GM12873 (cell line): ENCODE measurements around the gene WHRN.
A peak's percentile ranks its signal among the peaks of the same experiment; 100 is the strongest.

Source experiments
- CTCF ChIP-seq: IDR thresholded peaks from 2 replicates; pipeline ENCODE4 v1.5.1; 2012; ENCODE audit warnings: low read depth, mild to moderate bottlenecking, moderate library complexity, low read length, control low read depth; ENCODE audit not compliant: insufficient read depth; ENCODE audit errors: missing control alignments

WHRN gene

DNA sequence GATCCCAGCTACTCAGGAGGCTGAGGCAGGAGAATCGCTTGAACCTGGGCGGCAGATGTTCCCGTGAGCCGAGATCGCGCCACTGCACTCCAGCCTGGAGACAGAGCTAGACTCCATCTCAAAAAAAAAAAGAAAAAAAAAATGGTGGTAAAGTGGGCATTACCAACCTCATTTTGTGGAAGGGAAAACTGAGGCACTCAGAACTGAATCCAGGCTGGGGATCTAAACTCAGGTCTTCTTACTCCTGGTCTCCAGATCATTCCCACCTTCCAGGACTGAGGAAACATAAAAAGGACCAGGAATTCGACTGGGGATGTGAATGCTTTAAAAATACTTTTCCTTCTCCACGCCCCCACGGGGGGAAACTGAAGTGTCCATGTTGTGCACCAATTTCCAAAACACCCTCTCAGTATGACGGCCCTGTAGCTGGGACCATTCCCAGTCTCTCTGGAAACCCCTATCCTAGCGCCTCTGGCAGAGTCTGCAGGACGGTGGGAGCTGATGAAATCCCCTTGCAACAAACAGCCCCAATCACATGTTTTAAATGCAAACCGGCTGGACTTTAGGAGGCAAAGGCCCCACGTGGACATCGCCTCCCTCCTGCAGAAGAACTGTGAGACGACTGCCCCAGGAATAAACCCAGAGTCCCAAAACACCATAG, 108.6 kb downstream of the WHRN start:
- no peak for TF ChIP-seq CTCF

DNA sequence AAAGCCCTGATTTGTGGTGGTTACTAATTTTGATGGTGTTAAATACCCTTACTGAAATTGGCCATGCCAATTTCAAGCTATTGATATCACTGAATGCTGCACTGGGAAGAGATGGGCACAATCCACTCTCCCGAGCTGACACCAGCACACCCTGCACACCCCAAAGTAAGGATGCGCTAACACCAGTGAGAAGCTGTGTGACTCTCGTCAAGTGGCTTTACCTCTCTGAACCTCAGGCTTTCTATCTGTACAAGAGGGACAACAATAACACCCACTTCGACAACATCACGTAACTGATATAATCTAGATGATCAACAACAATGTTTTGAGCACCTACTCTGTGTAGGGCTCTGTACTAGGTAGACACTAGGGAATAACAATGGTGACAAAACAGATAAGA, 109.5 kb downstream of the WHRN start:
- no peak for TF ChIP-seq CTCF

DNA sequence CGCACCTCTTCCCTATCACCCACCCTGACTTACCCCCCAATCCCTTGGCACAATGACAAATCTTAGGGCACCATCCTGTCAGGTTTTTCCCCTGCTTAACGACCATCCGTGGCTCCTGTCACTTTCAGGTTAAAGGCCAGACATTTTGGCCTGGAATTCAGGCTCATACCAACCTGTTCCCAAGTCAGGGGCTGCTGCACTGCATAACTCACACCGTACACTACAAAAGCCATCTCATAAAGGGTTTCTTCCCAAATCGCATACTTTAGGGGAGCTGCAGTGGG, 110.0 kb downstream of the WHRN start:
- no peak for TF ChIP-seq CTCF

GRCh38 chr9:114394523-114395333, 110.5 kb downstream of the WHRN start:
- TF ChIP-seq CTCF: no peak

DNA sequence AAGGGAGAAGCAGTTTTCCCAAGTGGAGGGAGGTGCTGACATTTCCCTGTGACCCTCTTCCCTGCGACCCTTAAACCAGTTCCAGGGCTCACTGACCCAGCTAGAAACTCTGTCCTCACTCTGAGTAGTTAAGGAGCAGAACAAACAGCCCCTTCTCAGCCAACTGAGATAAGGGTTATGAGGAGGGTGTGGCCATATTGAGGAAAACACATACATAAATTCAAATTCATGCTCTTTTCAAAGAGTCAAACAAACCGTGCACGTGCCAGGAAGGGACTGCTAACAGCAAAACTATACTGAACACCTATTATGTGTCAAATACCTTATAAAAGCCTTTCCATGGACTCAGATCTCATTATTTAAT, 112.5 kb downstream of the WHRN start:
- TF ChIP-seq CTCF: no peak

DNA sequence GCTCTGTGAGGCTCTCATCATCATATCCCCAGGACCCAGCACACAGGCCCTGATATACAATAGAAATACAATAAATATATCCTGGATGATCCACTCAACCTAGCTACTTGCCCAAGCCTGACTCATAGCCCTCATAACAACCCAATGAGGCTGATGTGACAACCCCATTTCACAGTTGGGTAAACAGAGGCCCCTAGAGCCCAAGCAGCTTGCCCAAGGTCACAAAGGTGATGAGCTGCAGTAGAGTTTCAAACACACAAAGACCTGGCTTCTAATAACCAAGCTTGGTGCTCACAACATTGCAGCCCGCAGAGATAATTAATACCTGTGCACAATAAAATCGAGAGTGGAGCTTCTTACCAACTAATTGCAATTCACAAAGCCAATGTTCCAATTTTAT, 114.3 kb downstream of the WHRN start:
- TF ChIP-seq CTCF: no peak

DNA sequence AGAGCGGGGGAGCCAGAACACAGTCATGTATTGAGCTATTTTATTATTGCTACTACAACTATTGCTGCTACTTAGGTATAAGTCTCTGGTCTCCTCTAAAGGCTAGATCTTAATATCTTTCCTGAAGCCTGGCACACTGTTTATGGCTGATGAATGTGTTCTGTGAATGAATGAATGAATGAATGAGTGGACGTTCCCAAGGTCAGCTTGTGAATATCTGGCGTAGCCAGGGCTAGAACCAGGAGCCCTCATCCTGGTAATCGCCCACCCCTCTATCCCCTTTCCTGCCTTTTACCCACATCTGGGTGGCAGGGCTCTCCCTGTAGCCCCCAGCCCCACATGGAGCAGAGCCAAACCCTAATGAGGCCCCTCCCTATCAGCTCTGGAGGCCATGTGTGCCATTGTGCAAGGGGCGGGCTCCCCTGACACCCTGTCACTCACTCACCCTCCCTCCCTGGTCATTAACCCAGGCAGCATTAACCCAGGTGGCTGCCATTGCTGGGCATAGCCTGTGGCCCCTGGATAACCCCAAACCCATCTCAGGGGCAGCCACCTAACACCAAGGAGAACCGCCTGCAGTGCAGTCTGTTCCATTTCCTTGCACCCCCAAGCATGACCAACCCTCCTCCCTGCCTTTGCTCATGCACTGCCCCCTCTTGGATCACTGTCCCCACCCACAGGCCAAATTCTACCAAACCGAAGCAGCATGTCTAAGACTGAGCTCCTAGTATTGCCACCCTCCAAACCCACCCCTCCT, 115.5 kb downstream of the WHRN start:
- peak; percentile 37 for TF ChIP-seq CTCF
